GM12891 (cell line): ENCODE data around the gene B4GALT1.

Source experiments
- POLR2A ChIP-seq: IDR thresholded peaks from 2 replicates; pipeline ENCODE4 v1.6.1; 2011; ENCODE audit warnings: low read depth, low read length, control low read depth
- POLR2AphosphoS5 ChIP-seq: IDR thresholded peaks from 2 replicates; pipeline ENCODE4 v1.6.1; 2011; ENCODE audit warnings: low read depth, low read length, control low read depth
- TAF1 ChIP-seq: IDR thresholded peaks from 2 replicates; pipeline ENCODE4 v1.6.1; 2011; ENCODE audit warnings: low read depth, low read length, control low read depth

DNA sequence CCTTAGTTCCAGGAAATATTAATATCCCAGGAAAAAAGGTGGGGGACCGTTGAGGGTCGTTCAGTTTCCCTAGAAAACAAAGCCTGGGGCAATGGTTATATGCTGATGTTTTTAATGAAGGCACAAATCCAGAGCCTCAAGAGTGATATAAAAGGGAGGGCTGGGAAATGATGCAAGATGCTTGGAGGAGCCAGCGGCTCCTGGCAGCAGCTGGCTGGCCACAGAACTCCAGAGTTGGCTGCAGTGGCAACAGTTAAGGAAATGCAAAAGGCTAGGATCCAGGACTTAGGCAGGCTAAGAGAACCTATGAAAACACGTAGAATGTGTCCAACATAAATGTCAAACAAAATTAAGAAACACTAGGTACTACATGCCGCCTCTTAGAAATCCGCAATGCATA lies 31.0 kb upstream of the B4GALT1 start:
- TF ChIP-seq POLR2A (no peak), TAF1 (no peak), POLR2AphosphoS5 (no peak)
